T-cell (primary cell): ENCODE data around the gene KCTD10. TPM values are rescaled to one million over a fixed set of nuclear protein-coding genes. Genes with fewer than 3 reads are reported as not detected.

Experiments used
- ATAC-seq, 4 experiments: fragments of 200-7000 bp in 3 of 4; fragments of 150-1000 bp in 1 of 4; cut with Tn5 transposase; replicated peaks in 1 of 4; 1 replicate in 3 of 4; 2 replicates in 1 of 4; pipeline ENCODE4 v1.10.0; 2021; ENCODE audit warnings: moderate library complexity in 3 of 4, mild to moderate bottlenecking in 2 of 4, moderate number of reproducible peaks in 1 of 4
- CTCF ChIA-PET, 2 donors: fragments of 300-600 bp; sonication (Branson Sonifier 250); formaldehyde crosslinking; loops; one replicate each; lab custom pipeline; 2022; ENCODE audit warnings: antibody characterized with exemption in 2 of 2; lab: Charles Lee
- POLR2A ChIA-PET, 2 donors: fragments of 300-600 bp; sonication (Branson Sonifier 250); formaldehyde crosslinking; loops; one replicate each; lab custom pipeline; 2022; ENCODE audit warnings: antibody characterized with exemption in 2 of 2; lab: Charles Lee
- DNase-seq, 35 experiments: peaks; one replicate each; pipeline versions ENCODE4 v3.0.0 to v3.0.0-alpha.2; 2013 to 2023
- H3K27ac ChIP-seq: one replicate; pipeline ENCODE4 v1.5.1; 2013; ENCODE audit warnings: low read length
- H3K27me3 ChIP-seq, 2 experiments: replicated peaks in 1 of 2; 1 replicate in 1 of 2; 2 replicates in 1 of 2; pipeline versions ENCODE4 v1.6.1 to v1.7.0; 2013; ENCODE audit warnings: low read length in 1 of 2, mixed read lengths in 1 of 2; ENCODE audit not compliant: control insufficient read depth in 2 of 2, insufficient read depth in 2 of 2; ENCODE audit errors: extremely low read depth in 1 of 2
- H3K36me3 ChIP-seq, 2 donors: 1 replicate in 1 of 2; 2 replicates in 1 of 2; pipeline versions ENCODE4 v1.6.1 to v1.7.0; 2013; ENCODE audit warnings: low read length in 1 of 2; ENCODE audit not compliant: control insufficient read depth in 2 of 2, insufficient read depth in 1 of 2; ENCODE audit errors: extremely low read depth in 1 of 2
- H3K4me1 ChIP-seq, 2 experiments: 1 replicate in 1 of 2; 2 replicates in 1 of 2; pipeline versions ENCODE4 v1.6.1 to v1.7.0; 2013; ENCODE audit warnings: low read length in 2 of 2, mixed read lengths in 1 of 2; ENCODE audit not compliant: insufficient read depth in 2 of 2, control insufficient read depth in 1 of 2; ENCODE audit errors: extremely low read depth in 1 of 2
- H3K4me3 ChIP-seq, 2 donors: 1 replicate in 1 of 2; 2 replicates in 1 of 2; pipeline versions ENCODE4 v1.5.1 to v1.7.0; 2013; ENCODE audit warnings: mild to moderate bottlenecking in 2 of 2, low read length in 1 of 2, moderate library complexity in 1 of 2; ENCODE audit not compliant: control insufficient read depth in 1 of 2; ENCODE audit errors: extremely low read depth in 1 of 2
- H3K9me3 ChIP-seq: 2 replicates; pipeline ENCODE4 v1.7.0; 2013
- H3K27ac Mint-ChIP-seq, 2 donors: one replicate each; pipeline ENCODE4 v1.8.0; 2020 to 2021; ENCODE audit warnings: mild to moderate bottlenecking in 2 of 2, mixed read lengths in 2 of 2
- H3K27me3 Mint-ChIP-seq, 2 donors: one replicate each; pipeline ENCODE4 v1.8.0; 2021 to 2022; ENCODE audit warnings: mixed read lengths in 2 of 2
- H3K36me3 Mint-ChIP-seq: one replicate; pipeline ENCODE4 v1.8.0; 2021; ENCODE audit warnings: mixed read lengths
- H3K4me1 Mint-ChIP-seq, 3 donors: one replicate each; pipeline ENCODE4 v1.8.0; 2020 to 2022; ENCODE audit warnings: mixed read lengths in 3 of 3, mild to moderate bottlenecking in 1 of 3
- H3K4me3 Mint-ChIP-seq, 3 donors: one replicate each; pipeline ENCODE4 v1.8.0; 2020 to 2022; ENCODE audit warnings: mild to moderate bottlenecking in 3 of 3, mixed read lengths in 3 of 3, moderate library complexity in 3 of 3
- H3K9me3 Mint-ChIP-seq, 3 donors: one replicate each; pipeline ENCODE4 v1.8.0; 2020 to 2022; ENCODE audit warnings: mixed read lengths in 3 of 3
- WGBS: methylation state at CpG from one replicate; pipeline ENCODE4 v1.1.5; 2013; ENCODE audit warnings: missing lambda C conversion rate; ENCODE audit not compliant: insufficient coverage; 5-methylcytosine and 5-hydroxymethylcytosine counted together
- total RNA-seq, 35 experiments: library from RNA in 6 of 35; stranded (reverse) in 6 of 35; fragments of 120-200 nt in 1 of 35; gene quantifications; one replicate each; pipeline versions ENCODE4 v1.2.1 to v1.2.4 and lab custom pipeline; 2013 to 2026

KCTD10 gene
- total RNA-seq, 5 donors from 2014 or later (not counting 1 experiment from before 2014, with no cell fraction given), result 28.1 to 30.8 (median 28.6) TPM

DNA sequence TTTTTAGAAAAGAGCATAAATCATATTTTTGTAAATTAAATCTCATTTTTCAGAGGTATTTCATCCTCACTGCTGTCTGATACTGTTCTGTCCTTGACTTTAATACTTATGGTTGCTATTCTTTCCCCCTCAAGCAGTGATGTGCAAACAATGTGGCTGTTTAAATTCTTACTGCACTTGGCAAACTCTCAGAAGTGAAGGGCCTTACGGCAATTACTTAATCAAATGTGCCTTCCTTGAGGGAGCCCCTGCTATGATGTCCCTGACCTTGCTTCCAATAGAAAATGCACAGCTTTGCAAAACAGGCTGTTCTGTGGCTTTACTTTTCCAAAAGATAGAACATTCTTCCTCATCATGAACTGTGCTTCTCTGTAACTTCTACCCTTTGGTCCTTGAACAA is 35.5 kb upstream of the KCTD10 start:
- H3K4me1 Mint-ChIP-seq, result no peaks in the 10 kb centered on the region
- no peak for ATAC-seq
- ChIA-PET CTCF (no interaction called here), POLR2A (no interaction called here)
- H3K27me3 Mint-ChIP-seq, result no peaks in the 10 kb centered on the region
- Histone ChIP-seq H3K9me3 (no peaks in the 10 kb centered on the region), H3K27ac (no peak overlapping the region), H3K27me3 (no peaks in the 10 kb centered on the region), H3K4me1 (no peaks in the 10 kb centered on the region), H3K4me3 (no peak overlapping the region), H3K36me3 (peaks cover 40 to 84% of the 10 kb centered on the region in 2 donors)
- no peak overlapping the region for H3K4me3 Mint-ChIP-seq
- no peak for DNase-seq
- no peaks in the 10 kb centered on the region for H3K9me3 Mint-ChIP-seq
- H3K36me3 Mint-ChIP-seq, result peaks cover 73% of the 10 kb centered on the region
- 100% methylated on average over 1 of the region's 1 CpG for WGBS
- H3K27ac Mint-ChIP-seq, result no peak overlapping the region

DNA sequence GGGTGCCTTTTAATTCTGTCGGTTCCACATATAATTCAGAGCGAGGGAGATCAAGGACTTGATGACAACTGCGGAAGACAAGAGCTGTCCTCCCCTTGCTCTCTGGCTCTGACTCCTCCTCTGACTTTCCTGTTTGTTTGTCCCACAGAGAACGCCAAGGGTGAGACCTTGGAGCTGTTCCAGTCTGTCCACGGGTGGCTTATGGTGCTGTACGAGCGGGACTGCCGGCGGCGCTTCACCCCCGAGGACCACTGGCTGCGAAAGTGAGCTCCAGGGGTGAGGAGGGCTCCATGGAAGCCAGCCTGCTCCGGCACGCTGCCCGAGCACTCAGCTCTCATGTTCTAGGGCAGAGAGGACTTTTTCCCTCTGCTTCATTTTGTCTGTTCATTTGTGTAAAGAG is 33.1 kb upstream of the KCTD10 start:
- Histone ChIP-seq H3K4me1 (no peaks in the 10 kb centered on the region), H3K27me3 (no peaks in the 10 kb centered on the region), H3K27ac (no peak overlapping the region), H3K9me3 (no peaks in the 10 kb centered on the region), H3K36me3 (peaks cover 43 to 91% of the 10 kb centered on the region in 2 donors), H3K4me3 (no peak overlapping the region)
- ATAC-seq (no peak), DNase-seq (no peak)
- 96% methylated on average over 12 of the region's 15 CpGs for WGBS
- H3K27ac Mint-ChIP-seq, result no peak overlapping the region
- H3K4me3 Mint-ChIP-seq, result no peak overlapping the region
- ChIA-PET CTCF (no interaction called here), POLR2A (no interaction called here)
- peaks cover 64% of the 10 kb centered on the region for H3K36me3 Mint-ChIP-seq
- no peaks in the 10 kb centered on the region for H3K9me3 Mint-ChIP-seq
- H3K27me3 Mint-ChIP-seq, result no peaks in the 10 kb centered on the region
- H3K4me1 Mint-ChIP-seq, result no peaks in the 10 kb centered on the region

DNA sequence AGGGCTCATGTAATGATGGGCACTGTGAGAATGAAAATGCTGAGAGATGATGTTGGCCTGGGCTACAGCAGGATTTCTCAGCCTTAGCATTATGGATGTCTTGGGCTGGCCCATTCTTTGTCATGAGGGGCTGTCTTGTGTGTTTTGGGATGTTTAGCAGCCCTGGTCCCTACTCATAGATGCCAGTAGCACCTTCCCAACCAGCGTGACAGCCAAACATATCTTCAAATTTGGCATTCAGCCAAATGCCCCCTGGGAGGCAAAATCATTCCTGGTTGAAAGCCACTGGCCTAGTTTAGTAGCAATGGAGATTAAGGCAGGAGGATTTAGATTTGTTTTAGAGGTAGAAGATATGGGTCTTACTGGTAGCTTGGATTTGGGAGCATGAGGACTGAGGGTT is 27.0 kb upstream of the KCTD10 start:
- Mint-ChIP-seq H3K9me3 (no peaks in the 10 kb centered on the region), H3K27ac (no peak overlapping the region), H3K4me1 (no peaks in the 10 kb centered on the region), H3K4me3 (no peak overlapping the region), H3K27me3 (no peaks in the 10 kb centered on the region), H3K36me3 (peaks cover 61% of the 10 kb centered on the region)
- DNase-seq (no peak), ATAC-seq (no peak)
- Histone ChIP-seq H3K27me3 (no peaks in the 10 kb centered on the region), H3K36me3 (peaks cover 33 to 93% of the 10 kb centered on the region in 2 donors), H3K4me1 (no peaks in the 10 kb centered on the region), H3K27ac (no peak overlapping the region), H3K9me3 (no peaks in the 10 kb centered on the region), H3K4me3 (no peak overlapping the region)
- ChIA-PET POLR2A (interaction anchor here in 1 of 2 donors (0.7 kb wide), 1 partner anchor 19 kb away, joined by 4 read pairs; no protein-coding TSS in a partner anchor), CTCF (no interaction called here)
- WGBS, result no CpG with 5 or more reads among the region's 1 CpG

DNA sequence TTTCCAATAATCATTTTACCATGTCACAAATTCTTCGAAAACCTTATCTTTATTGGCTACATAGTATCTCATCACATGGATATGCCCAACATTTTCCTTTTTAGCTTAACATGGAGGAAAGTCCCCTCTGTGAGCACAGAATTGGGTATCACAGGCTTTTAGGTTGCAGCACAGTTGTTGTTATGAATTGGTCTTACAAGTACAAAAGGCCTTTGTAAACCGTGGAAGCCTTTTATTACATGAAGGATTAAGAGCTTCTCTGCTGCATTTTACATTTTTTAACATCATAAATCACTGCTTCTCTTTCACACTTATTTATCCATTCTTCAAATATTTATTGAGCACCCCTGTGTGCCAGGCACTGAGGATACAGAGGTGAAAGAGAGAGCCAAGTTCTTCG is 26.5 kb upstream of the KCTD10 start:
- Histone ChIP-seq H3K9me3 (no peaks in the 10 kb centered on the region), H3K27ac (no peak overlapping the region), H3K27me3 (no peaks in the 10 kb centered on the region), H3K4me3 (no peak overlapping the region), H3K4me1 (no peaks in the 10 kb centered on the region), H3K36me3 (peaks cover 33 to 93% of the 10 kb centered on the region in 2 donors)
- POLR2A ChIA-PET, result no interaction called here
- Mint-ChIP-seq H3K36me3 (peaks cover 64% of the 10 kb centered on the region), H3K9me3 (no peaks in the 10 kb centered on the region), H3K4me3 (no peak overlapping the region), H3K27me3 (no peaks in the 10 kb centered on the region), H3K4me1 (no peaks in the 10 kb centered on the region), H3K27ac (no peak overlapping the region)
- ATAC-seq, result no peak
- CTCF ChIA-PET, result no interaction called here
- DNase-seq, result no peak
- WGBS, result 100% methylated on average over 1 of the region's 3 CpGs

DNA sequence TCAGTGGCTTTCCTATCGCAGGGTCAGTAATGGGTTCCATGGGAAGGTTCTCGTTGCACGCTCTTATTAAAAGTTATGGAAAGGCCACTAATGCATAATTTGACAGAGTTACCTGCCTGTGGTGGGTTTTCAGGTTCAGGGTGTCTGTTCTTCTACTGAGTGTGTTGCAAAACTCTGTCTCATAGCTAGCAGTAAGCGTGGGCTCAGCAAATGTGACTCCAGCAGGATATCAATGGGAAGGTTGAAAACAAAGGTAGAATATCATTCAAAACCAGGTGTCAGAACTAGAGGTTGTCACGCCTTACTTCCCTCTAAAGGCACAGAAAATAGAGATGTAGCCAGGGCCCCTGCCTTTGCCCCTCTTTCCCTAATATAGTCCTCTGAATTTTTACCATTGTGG is 25.2 kb upstream of the KCTD10 start:
- no peak overlapping the region for H3K4me3 Mint-ChIP-seq
- Histone ChIP-seq H3K4me3 (no peak overlapping the region), H3K4me1 (no peaks in the 10 kb centered on the region), H3K36me3 (peaks cover 31 to 93% of the 10 kb centered on the region in 2 donors), H3K9me3 (no peaks in the 10 kb centered on the region), H3K27me3 (no peaks in the 10 kb centered on the region), H3K27ac (no peak overlapping the region)
- no peaks in the 10 kb centered on the region for H3K27me3 Mint-ChIP-seq
- POLR2A ChIA-PET, result no interaction called here
- DNase-seq (no peak), ATAC-seq (no peak)
- CTCF ChIA-PET, result interaction anchor here in 1 of 2 donors (0.5 kb wide), 1 partner anchor 100 kb away, joined by 3 read pairs; no protein-coding TSS in a partner anchor
- peaks cover 66% of the 10 kb centered on the region for H3K36me3 Mint-ChIP-seq
- H3K4me1 Mint-ChIP-seq, result no peaks in the 10 kb centered on the region
- no peak overlapping the region for H3K27ac Mint-ChIP-seq
- no peaks in the 10 kb centered on the region for H3K9me3 Mint-ChIP-seq
- 93% methylated on average over 3 of the region's 5 CpGs for WGBS

DNA sequence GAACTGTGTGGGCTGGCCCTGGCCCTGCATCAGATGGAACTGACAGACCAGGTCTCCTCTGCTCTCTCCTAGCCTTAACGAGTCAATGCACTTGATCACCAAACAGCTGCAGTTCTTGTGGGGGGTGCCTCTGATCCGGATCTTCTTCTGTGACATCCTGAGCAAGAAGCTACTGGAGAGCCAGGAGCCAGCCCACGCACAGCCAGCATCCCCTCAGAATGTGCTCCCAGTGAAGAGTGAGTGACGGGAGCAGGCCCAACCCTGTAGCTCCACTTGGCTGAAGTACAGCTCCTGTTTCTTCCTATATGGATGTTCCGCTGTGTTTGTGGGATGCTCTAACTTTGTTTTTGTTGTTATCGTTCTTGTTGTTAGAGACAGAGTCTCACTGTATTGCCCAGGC is 24.2 kb upstream of the KCTD10 start:
- Histone ChIP-seq H3K9me3 (no peaks in the 10 kb centered on the region), H3K36me3 (peaks cover 24 to 87% of the 10 kb centered on the region in 2 donors), H3K27me3 (no peaks in the 10 kb centered on the region), H3K4me1 (no peaks in the 10 kb centered on the region), H3K27ac (no peak overlapping the region), H3K4me3 (no peak overlapping the region)
- ATAC-seq (no peak), DNase-seq (no peak)
- CTCF ChIA-PET, result interaction anchor here in 1 of 2 donors (0.6 kb wide), 1 partner anchor 59 kb away, joined by 7 read pairs; no protein-coding TSS in a partner anchor
- POLR2A ChIA-PET, result no interaction called here
- no peak overlapping the region for H3K4me3 Mint-ChIP-seq
- H3K9me3 Mint-ChIP-seq, result no peaks in the 10 kb centered on the region
- no peaks in the 10 kb centered on the region for H3K27me3 Mint-ChIP-seq
- H3K36me3 Mint-ChIP-seq, result peaks cover 71% of the 10 kb centered on the region
- 100% methylated on average over 3 of the region's 6 CpGs for WGBS
- H3K4me1 Mint-ChIP-seq, result no peaks in the 10 kb centered on the region
- no peak overlapping the region for H3K27ac Mint-ChIP-seq
